Activated naive CD4-positive, alpha-beta T cell treated with anti-CD3 and anti-CD28 coated beads for 36 hours (primary cell): ENCODE data around the gene ZNF581. TPM values are rescaled to one million over a fixed set of nuclear protein-coding genes. Genes with fewer than 3 reads are reported as not detected.

Experiments
- CTCF ChIA-PET: fragments of 350-600 bp; sonication (Branson Sonifier 250); formaldehyde crosslinking; loops from one replicate; lab custom pipeline; 2021; ENCODE audit warnings: antibody characterized with exemption; lab: Charles Lee
- DNase-seq: peaks from one replicate; pipeline ENCODE4 v3.0.0-alpha.2; 2020
- H3K27ac Mint-ChIP-seq: one replicate; pipeline ENCODE4 v1.8.0; 2021; ENCODE audit warnings: mild to moderate bottlenecking, mixed read lengths
- H3K27me3 Mint-ChIP-seq: one replicate; pipeline ENCODE4 v1.8.0; 2021; ENCODE audit warnings: low read depth, mixed read lengths
- H3K36me3 Mint-ChIP-seq: one replicate; pipeline ENCODE4 v1.8.0; 2021; ENCODE audit warnings: low read depth, mixed read lengths
- H3K4me1 Mint-ChIP-seq: one replicate; pipeline ENCODE4 v1.8.0; 2021; ENCODE audit warnings: low read depth, mixed read lengths
- H3K4me3 Mint-ChIP-seq: one replicate; pipeline ENCODE4 v1.8.0; 2021; ENCODE audit warnings: mild to moderate bottlenecking, moderate library complexity, mixed read lengths
- H3K9me3 Mint-ChIP-seq: one replicate; pipeline ENCODE4 v1.8.0; 2021; ENCODE audit warnings: mixed read lengths
- intact Hi-C: fragments of 100-400 bp; cut with micrococcal nuclease; formaldehyde crosslinking; loops from one replicate; pipeline ENCODE4 v1.15.1; 2023
- total RNA-seq, 2 experiments: library from RNA; stranded (reverse); gene quantifications; one replicate each; pipeline ENCODE4 v1.2.3, GENCODE V29; 2021

The ZNF581 gene
- total RNA-seq, 2 experiments from 2014 or later = 18.0 to 20.7 TPM

DNA sequence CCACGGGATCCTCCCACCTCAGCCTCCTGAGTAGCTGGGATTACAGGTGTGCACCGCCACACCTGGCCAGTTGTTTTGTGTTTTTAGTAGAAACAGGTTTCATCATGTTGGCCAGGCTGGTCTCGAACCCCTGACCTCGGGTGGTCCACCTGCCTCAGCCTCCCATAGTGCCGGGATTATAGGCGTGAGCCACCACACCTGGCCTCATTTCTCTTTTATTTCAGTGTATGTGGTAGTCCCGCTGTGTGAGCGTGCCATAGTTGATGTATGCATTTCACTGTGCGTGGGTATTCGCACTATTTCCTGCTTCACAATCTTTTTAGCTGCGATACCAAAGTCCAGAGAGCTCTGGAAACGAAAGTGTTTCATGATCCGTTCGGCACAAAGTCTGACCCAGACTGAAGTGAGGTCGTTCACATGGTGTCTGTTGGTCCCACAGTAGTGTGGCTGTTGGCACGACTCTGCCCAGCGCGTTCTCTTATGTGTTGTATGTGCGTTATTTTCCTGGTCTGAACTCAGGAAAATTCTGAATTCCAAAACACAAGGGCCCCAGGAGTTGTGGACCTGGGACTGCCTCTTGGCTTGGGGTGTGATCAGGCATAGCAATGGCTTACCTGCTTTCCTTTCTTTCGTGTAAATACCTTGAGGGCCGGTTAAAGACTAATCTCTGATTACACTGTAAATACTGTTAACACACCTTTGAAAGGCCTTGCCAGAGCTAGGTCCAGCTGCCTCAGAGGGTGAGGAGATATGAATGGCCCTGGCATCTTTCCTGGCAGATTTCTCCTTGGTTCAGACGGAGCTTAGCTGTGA lies 40.2 kb downstream of the ZNF581 start:
- Mint-ChIP-seq H3K9me3 (no peaks in the 10 kb centered on the region), H3K27me3 (no peaks in the 10 kb centered on the region), H3K4me1 (peaks cover 23% of the 10 kb centered on the region), H3K36me3 (peaks cover 10% of the 10 kb centered on the region), H3K27ac (no peak overlapping the region), H3K4me3 (no peak overlapping the region)
- CTCF ChIA-PET = interaction anchor here (0.6 kb wide), 1 partner anchor 1165 kb away, joined by 3 read pairs; no protein-coding TSS in a partner anchor
- DNase-seq = no peak
- intact Hi-C loops = no loop called here

DNA sequence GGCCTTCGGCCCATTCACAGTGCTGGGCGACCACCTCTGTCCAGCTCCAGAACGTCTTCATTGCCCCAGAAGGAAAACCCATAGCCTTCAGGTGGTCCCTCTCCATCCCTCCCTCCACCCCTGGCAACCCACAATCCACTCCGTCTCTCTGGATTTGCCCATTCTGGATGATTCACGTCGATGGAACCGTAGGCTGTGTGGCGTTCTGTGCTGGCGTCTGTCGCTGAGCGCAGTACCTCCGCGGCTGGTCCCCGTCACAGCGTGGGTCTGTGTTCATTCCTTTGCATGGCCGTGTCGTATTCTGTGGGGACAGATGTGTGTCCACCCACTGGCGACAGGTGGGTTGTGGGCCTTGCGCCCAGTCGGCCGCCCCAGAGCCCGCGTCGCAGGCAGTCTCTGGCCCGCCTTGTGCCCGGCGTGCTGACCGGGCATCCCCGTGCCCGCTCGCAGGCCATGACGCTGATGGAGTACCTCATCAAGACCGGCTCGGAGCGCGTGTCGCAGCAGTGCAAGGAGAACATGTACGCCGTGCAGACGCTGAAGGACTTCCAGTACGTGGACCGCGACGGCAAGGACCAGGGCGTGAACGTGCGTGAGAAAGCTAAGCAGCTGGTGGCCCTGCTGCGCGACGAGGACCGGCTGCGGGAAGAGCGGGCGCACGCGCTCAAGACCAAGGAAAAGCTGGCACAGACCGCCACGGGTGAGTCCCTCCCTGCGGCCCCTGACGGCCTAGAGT lies 41.7 kb downstream of the ZNF581 start:
- CTCF ChIA-PET = no interaction called here
- Mint-ChIP-seq H3K4me3 (no peak overlapping the region), H3K36me3 (peaks cover 15% of the 10 kb centered on the region), H3K27ac (no peak overlapping the region), H3K9me3 (no peaks in the 10 kb centered on the region), H3K4me1 (peaks cover 10% of the 10 kb centered on the region), H3K27me3 (no peaks in the 10 kb centered on the region)
- no peak for DNase-seq
- intact Hi-C loops = no loop called here

DNA sequence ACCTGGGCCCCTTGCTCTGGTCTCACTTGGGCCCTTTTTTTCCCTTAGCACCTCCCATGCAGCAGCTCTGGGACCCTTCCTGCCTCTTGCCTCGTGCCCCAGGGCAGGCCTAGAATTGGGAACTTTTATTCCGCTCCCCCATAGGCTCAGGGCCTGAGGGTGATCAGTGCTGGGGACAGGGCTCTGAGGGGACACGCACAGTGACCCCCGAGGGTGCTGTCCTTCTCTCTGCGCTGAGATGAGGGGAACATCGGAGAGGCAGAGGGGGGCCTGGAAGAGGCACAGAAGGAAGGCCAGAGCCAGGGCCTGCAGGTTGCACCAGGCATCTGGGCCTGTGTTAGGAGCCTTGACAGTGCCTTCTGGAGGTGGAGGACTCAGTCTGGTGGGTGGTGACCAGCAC lies 42.3 kb downstream of the ZNF581 start:
- Mint-ChIP-seq H3K27ac (no peak overlapping the region), H3K36me3 (peaks cover 12% of the 10 kb centered on the region), H3K9me3 (no peaks in the 10 kb centered on the region), H3K4me1 (peaks cover 4% of the 10 kb centered on the region), H3K4me3 (no peak overlapping the region), H3K27me3 (no peaks in the 10 kb centered on the region)
- intact Hi-C loops = no loop called here
- CTCF ChIA-PET = no interaction called here
- no peak for DNase-seq

DNA sequence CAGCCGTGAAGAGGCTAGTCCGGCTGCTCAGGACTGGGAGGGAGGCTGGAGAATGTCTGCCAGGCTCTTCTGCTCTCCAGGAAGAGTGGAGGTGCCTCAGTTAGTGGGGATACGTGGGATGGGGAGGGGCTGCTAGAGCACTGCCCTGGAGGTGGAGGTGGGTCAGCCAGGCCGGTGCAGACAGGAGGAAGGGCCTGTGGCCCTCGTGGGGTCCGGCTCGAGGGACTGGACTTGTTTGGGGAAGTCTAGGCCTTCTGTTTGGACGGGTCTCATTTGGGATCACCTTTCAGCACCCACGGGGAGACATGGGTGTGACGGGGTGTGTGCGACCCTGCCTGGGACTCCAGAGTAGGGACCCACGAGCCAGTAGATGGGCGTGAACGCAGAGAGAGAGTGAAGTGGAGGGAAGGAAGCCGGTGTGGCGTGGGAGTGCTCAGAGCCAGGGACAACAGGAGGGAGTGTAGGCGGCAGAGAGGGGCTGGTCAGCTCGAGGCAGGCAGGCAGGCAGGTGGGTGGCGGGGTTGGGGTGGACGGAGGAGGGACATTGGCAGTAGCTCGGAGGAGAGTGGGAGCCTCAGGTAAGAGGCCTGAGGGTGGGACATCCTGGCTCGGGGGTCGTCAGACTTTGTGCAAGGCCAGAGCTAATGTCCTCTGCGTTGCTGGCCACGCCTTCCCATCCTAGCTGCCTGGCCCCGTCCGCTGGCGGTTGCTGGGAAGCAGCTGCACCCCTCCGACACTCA lies 43.0 kb downstream of the ZNF581 start:
- intact Hi-C loops = no loop called here
- Mint-ChIP-seq H3K27me3 (no peaks in the 10 kb centered on the region), H3K27ac (no peak overlapping the region), H3K9me3 (no peaks in the 10 kb centered on the region), H3K4me3 (no peak overlapping the region), H3K4me1 (peaks cover 4% of the 10 kb centered on the region), H3K36me3 (peaks cover 12% of the 10 kb centered on the region)
- DNase-seq = no peak
- CTCF ChIA-PET = no interaction called here

DNA sequence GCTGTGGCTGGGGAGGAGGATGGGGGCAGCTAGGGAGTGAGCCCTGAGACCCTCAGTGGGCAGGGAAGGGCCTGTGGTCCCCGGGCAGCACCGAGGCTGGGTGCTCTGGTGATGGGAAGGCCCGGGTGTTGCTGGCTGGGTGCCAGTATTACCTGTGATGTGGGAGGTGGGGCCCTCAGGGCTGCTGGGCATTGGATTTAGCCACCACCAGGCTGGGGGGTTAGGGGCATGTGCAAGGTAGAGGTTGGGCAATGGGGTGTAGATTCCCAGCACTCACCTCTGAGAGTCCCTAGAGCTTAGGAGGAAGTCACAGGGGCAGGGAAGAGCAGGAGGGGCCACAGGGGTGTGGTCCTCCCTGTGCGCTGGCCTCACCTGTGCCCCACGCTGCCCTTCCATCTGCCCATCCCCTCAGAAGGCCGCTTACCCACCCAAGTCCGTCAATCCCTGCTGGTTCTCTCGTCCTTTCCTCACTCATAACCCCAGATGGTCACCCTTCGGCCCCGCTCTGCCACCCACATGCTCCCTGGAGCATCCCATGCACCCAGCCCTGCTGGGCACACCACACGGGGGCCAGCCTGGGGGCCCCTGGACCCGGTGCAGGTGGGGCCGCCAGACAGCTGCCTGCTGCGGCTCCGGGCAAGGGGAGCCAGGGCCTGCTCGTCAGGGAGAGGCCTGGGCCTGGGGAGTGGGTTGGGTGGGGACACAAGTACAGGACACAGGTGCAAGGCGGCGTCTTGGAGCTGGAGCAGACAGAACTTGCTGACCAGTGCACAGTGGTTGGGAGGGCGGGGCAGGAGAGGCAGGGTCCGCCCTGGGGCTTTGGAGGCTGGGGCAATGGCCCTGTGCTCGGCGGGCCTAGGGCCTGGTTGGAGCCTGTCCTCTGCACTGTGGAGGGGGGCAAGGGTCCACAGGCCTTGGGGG lies 44.1 kb downstream of the ZNF581 start:
- CTCF ChIA-PET = no interaction called here
- no peak for DNase-seq
- Mint-ChIP-seq H3K27ac (no peak overlapping the region), H3K4me1 (peaks cover 2% of the 10 kb centered on the region), H3K4me3 (no peak overlapping the region), H3K36me3 (peaks cover 12% of the 10 kb centered on the region), H3K27me3 (no peaks in the 10 kb centered on the region), H3K9me3 (no peaks in the 10 kb centered on the region)
- intact Hi-C loops = no loop called here

DNA sequence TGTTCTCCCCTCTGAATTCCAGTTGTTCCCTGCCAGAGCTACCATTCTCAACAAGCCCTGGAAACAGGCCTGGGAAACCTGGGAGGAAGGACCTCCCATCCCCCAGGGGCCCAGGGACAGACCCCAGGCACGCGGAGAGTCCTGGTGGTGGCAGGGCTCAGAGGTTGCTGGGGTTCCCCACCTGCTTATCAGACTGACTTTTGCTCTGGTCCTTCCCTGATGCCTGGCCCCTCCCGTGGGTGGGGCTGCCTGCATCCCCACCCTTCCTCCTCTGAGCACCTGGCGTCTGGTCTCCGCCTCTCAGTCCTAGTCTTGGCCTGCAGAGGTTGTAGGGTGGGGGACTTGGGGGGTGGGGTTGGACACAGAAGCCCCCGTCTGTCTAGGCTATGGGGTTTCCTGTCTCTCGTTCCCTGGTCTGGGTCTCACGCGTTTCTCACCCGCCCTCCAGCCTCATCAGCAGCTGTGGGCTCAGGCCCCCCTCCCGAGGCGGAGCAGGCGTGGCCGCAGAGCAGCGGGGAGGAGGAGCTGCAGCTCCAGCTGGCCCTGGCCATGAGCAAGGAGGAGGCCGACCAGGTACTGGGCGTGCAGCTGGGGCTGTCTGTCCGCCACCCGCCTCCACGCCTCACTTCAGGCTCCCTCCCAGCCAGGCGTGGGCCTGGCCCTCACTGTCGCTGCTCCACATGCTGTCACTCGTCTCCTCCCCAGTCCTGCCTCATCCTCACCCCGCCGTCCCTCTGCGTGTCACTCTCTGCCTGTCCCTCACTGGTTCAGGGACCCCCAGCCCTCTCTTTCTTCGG lies 45.2 kb downstream of the ZNF581 start:
- Mint-ChIP-seq H3K4me3 (no peak overlapping the region), H3K27me3 (no peaks in the 10 kb centered on the region), H3K4me1 (peaks cover 2% of the 10 kb centered on the region), H3K27ac (no peak overlapping the region), H3K9me3 (no peaks in the 10 kb centered on the region), H3K36me3 (peaks cover 9% of the 10 kb centered on the region)
- no peak for DNase-seq
- intact Hi-C loops = no loop called here
- CTCF ChIA-PET = no interaction called here

DNA sequence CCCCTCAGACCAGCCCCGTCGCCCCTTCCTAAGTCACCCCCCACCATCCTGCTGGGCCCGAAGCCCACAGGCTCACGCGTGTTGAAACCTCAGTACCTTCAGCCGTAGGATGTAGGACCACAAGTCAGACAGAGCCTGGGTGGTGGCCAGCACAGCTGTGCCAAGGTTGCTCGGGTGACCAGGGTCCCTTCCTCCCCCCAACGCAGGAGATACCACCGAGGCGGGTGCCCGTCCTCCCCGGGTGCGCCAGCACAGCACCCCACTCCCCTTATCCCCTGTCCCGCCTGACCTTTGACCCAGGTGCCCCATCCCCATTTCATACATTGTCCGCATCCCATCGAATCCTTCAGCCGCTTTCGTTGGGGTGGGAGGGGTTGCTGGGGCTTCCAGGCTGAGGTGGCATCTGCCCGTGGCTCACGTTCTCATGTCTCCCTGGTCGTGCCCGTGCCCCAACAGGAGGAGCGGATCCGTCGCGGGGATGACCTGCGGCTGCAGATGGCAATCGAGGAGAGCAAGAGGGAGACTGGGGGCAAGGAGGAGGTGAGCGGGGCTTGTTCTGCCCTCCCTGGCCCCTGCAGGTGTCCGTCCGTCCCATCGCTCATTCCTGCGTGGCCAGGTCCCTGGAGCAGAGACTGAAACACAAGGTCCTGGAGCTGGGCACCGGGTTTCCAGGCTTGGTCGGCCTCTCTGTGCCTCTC lies 46.1 kb downstream of the ZNF581 start:
- H3K27ac Mint-ChIP-seq = no peak overlapping the region
- CTCF ChIA-PET = no interaction called here
- no peaks in the 10 kb centered on the region for H3K27me3 Mint-ChIP-seq
- H3K36me3 Mint-ChIP-seq = peaks cover 9% of the 10 kb centered on the region
- H3K4me3 Mint-ChIP-seq = no peak overlapping the region
- H3K4me1 Mint-ChIP-seq = peaks cover 2% of the 10 kb centered on the region
- DNase-seq = no peak
- intact Hi-C loops = no loop called here
- no peaks in the 10 kb centered on the region for H3K9me3 Mint-ChIP-seq

DNA sequence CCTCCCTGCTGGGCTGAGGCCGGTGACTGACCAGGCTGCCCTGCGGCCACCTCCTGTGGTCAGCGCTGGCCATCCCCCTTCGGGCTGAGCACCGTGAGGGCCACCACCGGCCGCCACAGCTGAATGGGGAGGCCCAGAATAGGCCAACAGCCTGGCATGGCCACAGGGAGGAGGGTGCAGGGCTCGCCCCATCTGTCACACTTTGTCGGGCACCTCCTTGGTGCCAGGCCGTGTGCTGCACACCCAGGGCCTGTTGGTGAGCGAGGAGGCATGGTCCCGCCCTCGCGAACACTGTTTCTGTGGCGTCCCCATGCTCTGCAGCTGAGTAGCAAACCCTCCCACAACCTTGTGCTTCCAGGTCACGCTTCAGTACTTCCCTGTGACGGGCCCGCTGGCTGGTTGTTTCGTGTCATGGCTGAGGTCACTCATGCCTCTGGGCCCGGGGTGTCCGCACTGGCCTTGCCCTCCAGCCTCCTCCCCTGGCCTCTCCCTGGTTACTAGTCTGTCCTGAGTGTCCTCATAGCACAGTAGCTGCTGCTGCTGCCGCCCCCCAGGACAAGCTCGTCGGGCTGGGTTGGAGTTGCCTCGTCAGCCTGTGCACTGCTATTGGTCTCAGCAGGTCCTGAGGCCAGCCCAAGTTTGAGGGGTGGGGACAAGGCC lies 46.8 kb downstream of the ZNF581 start:
- no peaks in the 10 kb centered on the region for H3K27me3 Mint-ChIP-seq
- peaks cover 12% of the 10 kb centered on the region for H3K36me3 Mint-ChIP-seq
- H3K27ac Mint-ChIP-seq = no peak overlapping the region
- DNase-seq = no peak
- no peaks in the 10 kb centered on the region for H3K9me3 Mint-ChIP-seq
- peaks cover 2% of the 10 kb centered on the region for H3K4me1 Mint-ChIP-seq
- intact Hi-C loops = no loop called here
- no peak overlapping the region for H3K4me3 Mint-ChIP-seq
- CTCF ChIA-PET = no interaction called here

DNA sequence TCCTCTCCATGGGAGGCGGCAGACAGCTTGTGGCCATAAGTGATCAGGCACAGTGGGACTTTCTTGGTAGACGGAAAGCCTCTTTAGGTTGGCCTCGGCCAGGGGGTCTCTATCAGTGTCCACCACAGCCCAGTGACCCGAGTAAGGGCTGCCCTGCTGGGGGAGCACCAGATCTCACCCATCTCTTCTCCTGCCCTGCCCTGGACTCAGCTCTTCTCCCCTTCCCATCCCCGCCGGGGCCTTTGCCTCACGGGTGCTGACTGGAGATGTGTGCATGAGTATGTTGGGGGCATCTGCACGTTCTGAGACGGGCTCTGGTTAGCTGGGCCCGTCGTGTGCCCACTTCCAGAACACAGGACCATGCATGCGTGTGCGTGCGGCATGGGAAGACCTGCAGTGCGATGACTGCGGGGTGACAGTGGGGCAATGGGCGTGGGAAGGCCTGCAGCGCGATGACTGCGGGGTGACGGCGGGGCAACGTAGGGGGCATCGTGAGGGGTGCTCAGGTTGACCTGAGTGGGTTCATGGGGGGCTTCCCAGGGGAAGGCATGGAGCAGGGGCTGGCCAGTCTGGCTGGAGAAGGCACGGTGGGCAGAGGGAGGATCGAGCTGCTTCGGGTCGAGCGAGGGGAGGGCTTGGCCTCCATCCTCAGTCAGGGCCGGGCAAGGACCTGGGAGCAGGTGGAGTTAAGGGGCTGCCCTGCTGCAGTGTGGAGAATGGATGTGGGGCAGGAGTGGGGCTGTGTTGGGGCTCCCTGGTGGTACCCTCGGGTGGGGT lies 47.5 kb downstream of the ZNF581 start:
- intact Hi-C loops = no loop called here
- Mint-ChIP-seq H3K27me3 (no peaks in the 10 kb centered on the region), H3K36me3 (peaks cover 14% of the 10 kb centered on the region), H3K9me3 (no peaks in the 10 kb centered on the region), H3K4me1 (peaks cover 2% of the 10 kb centered on the region), H3K27ac (no peak overlapping the region), H3K4me3 (no peak overlapping the region)
- CTCF ChIA-PET = no interaction called here
- no peak for DNase-seq
